Activated naive CD8-positive, alpha-beta T cell treated with anti-CD3 and anti-CD28 coated beads, Interleukin-2, amount 50 U/mL, for 24 hours (primary cell): ENCODE results near the gene JAGN1.
"Not testable (repeated sequence)": the region's sequence is repeated elsewhere in the genome, so short reads cannot be mapped to it uniquely, and the experiment has no call there.

Source experiments
- ATAC-seq: fragments of 150-1000 bp; cut with Tn5 transposase; one replicate; pipeline ENCODE4 v1.10.0; 2021
- DNase-seq: peaks from one replicate; pipeline ENCODE4 v3.0.0; 2021
- H3K27ac Mint-ChIP-seq: one replicate; pipeline ENCODE4 v1.8.0; 2021; ENCODE audit warnings: mild to moderate bottlenecking, mixed read lengths
- H3K27me3 Mint-ChIP-seq: one replicate; pipeline ENCODE4 v1.8.0; 2021; ENCODE audit warnings: mixed read lengths
- H3K36me3 Mint-ChIP-seq: one replicate; pipeline ENCODE4 v1.8.0; 2021; ENCODE audit warnings: low read depth, mixed read lengths
- H3K4me1 Mint-ChIP-seq: one replicate; pipeline ENCODE4 v1.8.0; 2021; ENCODE audit warnings: mixed read lengths
- H3K4me3 Mint-ChIP-seq: one replicate; pipeline ENCODE4 v1.8.0; 2021; ENCODE audit warnings: mild to moderate bottlenecking, moderate library complexity, mixed read lengths
- H3K9me3 Mint-ChIP-seq: one replicate; pipeline ENCODE4 v1.8.0; 2021; ENCODE audit warnings: mixed read lengths

The JAGN1 gene

GRCh38 chr3:9861626-9862130 is 28.7 kb upstream of the JAGN1 start:
- Mint-ChIP-seq H3K4me1 (no peaks in the 10 kb centered on the region), H3K27ac (no peak overlapping the region), H3K36me3 (no peaks in the 10 kb centered on the region), H3K9me3 (no peaks in the 10 kb centered on the region), H3K27me3 (peaks cover 6% of the 10 kb centered on the region), H3K4me3 (no peak overlapping the region)
- ATAC-seq (no peak), DNase-seq (no peak)

- no peaks in the 10 kb centered on the region for H3K36me3 Mint-ChIP-seq
- no peaks in the 10 kb centered on the region for H3K4me1 Mint-ChIP-seq
- DNase-seq (peak; percentile 48), ATAC-seq (peak; percentile 82)
- H3K4me3 Mint-ChIP-seq, result no peak overlapping the region
- peaks cover 6% of the 10 kb centered on the region for H3K27me3 Mint-ChIP-seq
- no peaks in the 10 kb centered on the region for H3K9me3 Mint-ChIP-seq
- no peak overlapping the region for H3K27ac Mint-ChIP-seq
These were observed 27.9 kb upstream of the JAGN1 start for GRCh38 chr3:9862391-9863057.

DNA sequence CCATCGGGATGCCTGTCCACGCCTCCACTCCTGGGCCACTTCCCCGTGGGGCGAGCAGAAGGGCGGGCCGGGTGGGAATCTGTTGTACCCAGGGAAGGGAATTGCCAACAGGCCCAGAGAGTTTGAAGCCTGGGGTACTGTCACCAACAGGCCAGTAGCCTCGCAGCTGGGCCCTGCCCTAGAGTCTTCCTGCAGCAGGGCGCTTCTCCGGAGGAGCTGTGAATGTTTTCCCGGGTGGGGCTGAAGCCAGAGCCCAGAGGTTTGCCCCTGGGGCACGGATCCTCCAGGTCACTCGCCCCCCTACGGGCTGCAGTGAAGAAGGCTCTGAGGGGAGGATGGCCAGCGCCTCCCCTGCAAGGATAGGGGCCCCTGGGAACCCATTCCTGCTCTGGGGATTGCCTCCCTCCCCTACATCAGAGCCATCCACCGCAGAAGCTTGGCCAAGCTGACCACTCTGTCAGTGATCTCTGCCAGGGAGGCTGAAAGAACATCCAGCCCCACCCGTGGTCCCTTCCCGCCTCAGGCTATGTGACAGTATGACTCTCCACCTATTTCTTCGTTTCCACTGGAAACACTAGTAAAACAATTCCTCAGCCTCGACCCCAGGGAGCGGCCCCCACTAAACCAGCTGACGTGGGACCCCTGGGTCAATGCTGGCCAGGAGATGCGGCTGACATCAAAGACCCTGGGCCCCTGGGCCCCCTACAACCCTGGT is 27.2 kb upstream of the JAGN1 start:
- no peaks in the 10 kb centered on the region for H3K9me3 Mint-ChIP-seq
- H3K4me1 Mint-ChIP-seq, result no peaks in the 10 kb centered on the region
- peaks cover 6% of the 10 kb centered on the region for H3K27me3 Mint-ChIP-seq
- H3K4me3 Mint-ChIP-seq, result no peak overlapping the region
- DNase-seq (no peak), ATAC-seq (no peak)
- H3K36me3 Mint-ChIP-seq, result no peaks in the 10 kb centered on the region
- H3K27ac Mint-ChIP-seq, result no peak overlapping the region

GRCh38 chr3:9864200-9864927 is 26.0 kb upstream of the JAGN1 start:
- Mint-ChIP-seq H3K4me3 (no peak overlapping the region), H3K36me3 (no peaks in the 10 kb centered on the region), H3K27ac (no peak overlapping the region), H3K9me3 (no peaks in the 10 kb centered on the region), H3K27me3 (peaks cover 6% of the 10 kb centered on the region), H3K4me1 (no peaks in the 10 kb centered on the region)
- ATAC-seq (no peak), DNase-seq (no peak)

- ATAC-seq, H3K27ac Mint-ChIP-seq, DNase-seq, H3K27me3 Mint-ChIP-seq, H3K4me3 Mint-ChIP-seq, H3K4me1 Mint-ChIP-seq, H3K9me3 Mint-ChIP-seq, H3K36me3 Mint-ChIP-seq: not testable (repeated sequence)
These were observed 25.2 kb upstream of the JAGN1 start for GRCh38 chr3:9865125-9865637.

DNA sequence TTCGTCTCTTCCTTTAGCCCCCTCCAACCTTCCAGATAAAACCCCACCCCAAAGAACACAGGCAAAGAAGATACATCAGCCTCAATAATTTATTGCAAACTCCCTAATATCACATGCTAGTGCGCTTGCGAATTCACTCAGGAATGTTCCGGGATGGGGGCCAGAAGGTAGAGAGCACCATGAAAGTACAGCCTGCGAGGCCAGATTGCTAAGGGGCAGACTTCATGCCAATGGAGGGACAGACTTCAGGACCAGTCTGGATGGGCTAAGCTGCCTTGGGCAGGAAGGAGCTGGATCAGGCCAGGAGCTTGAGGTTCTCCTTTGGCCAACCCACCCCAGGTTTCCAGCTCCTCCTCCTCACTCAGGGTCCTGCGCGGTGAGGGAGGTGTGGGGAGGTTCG is 23.8 kb upstream of the JAGN1 start:
- Mint-ChIP-seq H3K4me1 (no peaks in the 10 kb centered on the region), H3K4me3 (no peak overlapping the region), H3K36me3 (no peaks in the 10 kb centered on the region), H3K27me3 (peaks cover 6% of the 10 kb centered on the region), H3K27ac (no peak overlapping the region), H3K9me3 (no peaks in the 10 kb centered on the region)
- DNase-seq (no peak), ATAC-seq (no peak)

GRCh38 chr3:9867106-9867505 is 23.3 kb upstream of the JAGN1 start:
- Mint-ChIP-seq H3K27ac (no peak overlapping the region), H3K27me3 (peaks cover 3% of the 10 kb centered on the region), H3K36me3 (no peaks in the 10 kb centered on the region), H3K9me3 (no peaks in the 10 kb centered on the region), H3K4me3 (no peak overlapping the region), H3K4me1 (no peaks in the 10 kb centered on the region)
- ATAC-seq (no peak), DNase-seq (no peak)

GRCh38 chr3:9869955-9870354 is 20.5 kb upstream of the JAGN1 start:
- Mint-ChIP-seq H3K27me3 (no peaks in the 10 kb centered on the region), H3K4me1 (no peaks in the 10 kb centered on the region), H3K36me3 (no peaks in the 10 kb centered on the region), H3K27ac (no peak overlapping the region), H3K4me3 (no peak overlapping the region), H3K9me3 (no peaks in the 10 kb centered on the region)
- DNase-seq, result no peak
- ATAC-seq, result no peak

GRCh38 chr3:9870978-9871377 is 19.4 kb upstream of the JAGN1 start:
- H3K27me3 Mint-ChIP-seq, result no peaks in the 10 kb centered on the region
- ATAC-seq, result no peak
- no peak overlapping the region for H3K4me3 Mint-ChIP-seq
- H3K27ac Mint-ChIP-seq, result no peak overlapping the region
- DNase-seq, result no peak
- H3K4me1 Mint-ChIP-seq, result no peaks in the 10 kb centered on the region
- no peaks in the 10 kb centered on the region for H3K36me3 Mint-ChIP-seq
- no peaks in the 10 kb centered on the region for H3K9me3 Mint-ChIP-seq

DNA sequence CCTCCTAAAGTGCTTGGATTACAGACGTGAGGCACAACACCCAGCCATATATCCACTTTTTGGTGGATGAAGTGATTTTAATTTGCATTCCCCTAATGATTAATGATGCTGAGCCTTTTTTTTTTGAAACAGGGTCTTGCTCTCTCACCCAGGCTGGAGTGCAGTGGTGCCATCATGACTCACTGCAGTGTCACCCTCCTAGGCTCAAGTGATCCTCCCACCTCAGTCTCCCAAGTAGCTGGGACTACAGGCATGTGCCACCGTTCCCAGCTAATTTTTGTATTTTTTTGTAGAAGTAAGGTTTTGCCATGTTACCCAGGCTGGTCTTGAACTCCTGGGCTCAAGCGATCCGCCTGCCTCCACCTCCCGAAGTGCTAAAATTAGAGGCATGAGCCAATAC is 18.3 kb upstream of the JAGN1 start:
- not testable (repeated sequence) for ATAC-seq, H3K36me3 Mint-ChIP-seq, H3K27ac Mint-ChIP-seq, H3K27me3 Mint-ChIP-seq, H3K9me3 Mint-ChIP-seq, DNase-seq, H3K4me1 Mint-ChIP-seq, H3K4me3 Mint-ChIP-seq

- H3K27me3 Mint-ChIP-seq, result no peaks in the 10 kb centered on the region
- DNase-seq (no peak), ATAC-seq (no peak)
- H3K9me3 Mint-ChIP-seq, result no peaks in the 10 kb centered on the region
- H3K27ac Mint-ChIP-seq, result no peak overlapping the region
- no peak overlapping the region for H3K4me3 Mint-ChIP-seq
- no peaks in the 10 kb centered on the region for H3K4me1 Mint-ChIP-seq
- no peaks in the 10 kb centered on the region for H3K36me3 Mint-ChIP-seq
These were observed 15.0 kb upstream of the JAGN1 start for GRCh38 chr3:9875448-9875847.

DNA sequence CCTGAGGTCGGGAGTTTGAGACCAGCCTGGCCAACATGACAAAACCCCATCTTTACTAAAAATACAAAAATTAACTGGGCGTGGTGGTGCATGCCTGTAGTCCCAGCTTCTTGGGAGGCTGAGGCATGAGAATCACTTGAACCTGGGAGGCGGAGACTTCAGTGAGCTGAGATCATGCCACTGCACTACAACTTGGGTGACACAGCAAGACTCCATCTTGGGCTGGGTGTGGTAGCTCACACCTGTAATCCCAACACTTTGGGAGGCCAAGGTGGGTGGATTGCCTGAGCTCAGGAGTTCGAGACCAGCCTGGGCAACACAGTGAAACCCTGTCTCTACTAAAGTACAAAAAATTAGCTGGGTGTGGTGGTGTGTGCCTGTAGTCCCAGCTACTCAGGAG is 14.2 kb upstream of the JAGN1 start:
- DNase-seq, ATAC-seq, H3K27ac Mint-ChIP-seq, H3K27me3 Mint-ChIP-seq, H3K4me3 Mint-ChIP-seq, H3K4me1 Mint-ChIP-seq, H3K9me3 Mint-ChIP-seq, H3K36me3 Mint-ChIP-seq: not testable (repeated sequence)

- Mint-ChIP-seq H3K27ac (no peak overlapping the region), H3K4me3 (no peak overlapping the region), H3K9me3 (no peaks in the 10 kb centered on the region), H3K27me3 (no peaks in the 10 kb centered on the region), H3K4me1 (no peaks in the 10 kb centered on the region), H3K36me3 (no peaks in the 10 kb centered on the region)
- ATAC-seq, result peak; percentile 61
- no peak for DNase-seq
These were observed 13.4 kb upstream of the JAGN1 start for GRCh38 chr3:9876991-9877390.

DNA sequence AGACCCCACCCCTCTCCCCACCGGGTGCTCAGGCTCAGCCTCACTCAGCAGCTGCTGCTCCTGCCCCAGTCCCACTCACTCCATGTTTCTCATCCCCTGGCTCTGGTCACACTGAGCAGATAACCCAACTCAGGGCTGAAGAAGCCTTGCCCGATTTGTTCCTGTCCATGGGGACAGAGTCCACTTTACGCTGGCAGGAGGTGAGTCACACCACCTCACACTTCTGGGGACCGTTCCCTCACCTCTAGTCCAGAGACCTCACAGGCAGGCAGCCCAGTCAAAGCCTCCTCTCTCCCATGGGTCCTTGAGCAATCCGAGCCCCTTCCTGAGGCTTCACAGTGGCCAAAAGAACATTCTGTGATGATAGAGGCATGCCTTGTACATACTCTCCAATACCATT is 11.7 kb upstream of the JAGN1 start:
- H3K9me3 Mint-ChIP-seq, result no peaks in the 10 kb centered on the region
- no peak overlapping the region for H3K4me3 Mint-ChIP-seq
- DNase-seq (no peak), ATAC-seq (no peak)
- no peaks in the 10 kb centered on the region for H3K36me3 Mint-ChIP-seq
- no peaks in the 10 kb centered on the region for H3K4me1 Mint-ChIP-seq
- no peaks in the 10 kb centered on the region for H3K27me3 Mint-ChIP-seq
- no peak overlapping the region for H3K27ac Mint-ChIP-seq
